Ascending aorta (tissue), 2 donors: ENCODE results near the gene DEGS1. TPM values are rescaled to one million over a fixed set of nuclear protein-coding genes. Genes with fewer than 3 reads are reported as not detected.

ENCODE experiments used
- DNase-seq, 2 donors: peaks; one replicate each; pipeline ENCODE4 v3.0.0-alpha.2; 2019; ENCODE audit warnings: low spot score in 2 of 2
- H3K27ac ChIP-seq, 2 donors: fragments of 200-600 bp; sonication (generic); one replicate each; pipeline ENCODE4 v1.5.1; 2016 to 2017; ENCODE audit warnings: mild to moderate bottlenecking in 1 of 2
- H3K27me3 ChIP-seq: fragments of 200-600 bp; sonication (generic); one replicate; pipeline ENCODE4 v1.5.1; 2017
- H3K36me3 ChIP-seq, 2 donors: fragments of 200-600 bp; sonication (generic); one replicate each; pipeline ENCODE4 v1.5.1; 2016
- H3K4me1 ChIP-seq, 2 donors: fragments of 200-600 bp; sonication (generic); one replicate each; pipeline ENCODE4 v1.5.1; 2016 to 2017; ENCODE audit warnings: mild to moderate bottlenecking in 1 of 2
- H3K4me3 ChIP-seq, 2 donors: fragments of 200-600 bp; sonication (generic); one replicate each; pipeline ENCODE4 v1.5.1; 2016 to 2017; ENCODE audit warnings: mild to moderate bottlenecking in 1 of 2
- H3K9me3 ChIP-seq, 2 donors: fragments of 200-600 bp; sonication (generic); one replicate each; pipeline ENCODE4 v1.5.1; 2016
- intact Hi-C: fragments of 100-400 bp; cut with DNase I; formaldehyde crosslinking; loops from one replicate; pipeline ENCODE4 v1.15.1; 2023
- total RNA-seq: library from RNA; depleted of rRNA; stranded (reverse); fragments of >200 nt; gene quantifications from one replicate; pipeline ENCODE4 v1.1.0, GENCODE V29; 2016
- TF ChIP-seq, protein P1 (sequence below), 3 experiments: fragments of 200-600 bp in 2 of 3; fragments of 450-650 bp in 1 of 3; sonication (generic) in 2 of 3; IDR thresholded peaks; one replicate each; pipeline ENCODE4 v1.5.1; 2016 to 2019; ENCODE audit warnings: antibody characterized with exemption in 3 of 3, mild to moderate bottlenecking in 1 of 3, moderate library complexity in 1 of 3

DEGS1 gene
- total RNA-seq, 1 donor from 2014 or later = 68.1 TPM

DNA sequence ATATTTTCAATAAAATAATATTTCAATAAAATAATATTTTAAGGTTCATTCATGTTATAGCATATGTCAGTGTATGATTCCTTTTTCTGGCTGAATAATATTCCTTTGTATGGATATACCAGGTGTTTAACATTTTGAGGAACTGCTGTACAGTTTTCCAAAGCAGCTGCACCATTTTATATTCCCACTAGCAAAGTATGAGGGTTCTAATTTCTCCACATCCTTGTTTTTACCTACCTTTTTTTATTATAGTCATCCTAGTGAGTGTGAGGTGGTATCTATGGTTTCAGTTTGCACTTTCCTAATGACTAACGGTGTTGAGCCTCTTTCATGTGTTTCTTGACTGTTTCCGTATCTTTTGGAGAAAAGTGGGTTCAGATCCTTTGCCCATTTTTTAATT lies 5.2 kb downstream of the DEGS1 start:
- TF ChIP-seq, protein P1, sequence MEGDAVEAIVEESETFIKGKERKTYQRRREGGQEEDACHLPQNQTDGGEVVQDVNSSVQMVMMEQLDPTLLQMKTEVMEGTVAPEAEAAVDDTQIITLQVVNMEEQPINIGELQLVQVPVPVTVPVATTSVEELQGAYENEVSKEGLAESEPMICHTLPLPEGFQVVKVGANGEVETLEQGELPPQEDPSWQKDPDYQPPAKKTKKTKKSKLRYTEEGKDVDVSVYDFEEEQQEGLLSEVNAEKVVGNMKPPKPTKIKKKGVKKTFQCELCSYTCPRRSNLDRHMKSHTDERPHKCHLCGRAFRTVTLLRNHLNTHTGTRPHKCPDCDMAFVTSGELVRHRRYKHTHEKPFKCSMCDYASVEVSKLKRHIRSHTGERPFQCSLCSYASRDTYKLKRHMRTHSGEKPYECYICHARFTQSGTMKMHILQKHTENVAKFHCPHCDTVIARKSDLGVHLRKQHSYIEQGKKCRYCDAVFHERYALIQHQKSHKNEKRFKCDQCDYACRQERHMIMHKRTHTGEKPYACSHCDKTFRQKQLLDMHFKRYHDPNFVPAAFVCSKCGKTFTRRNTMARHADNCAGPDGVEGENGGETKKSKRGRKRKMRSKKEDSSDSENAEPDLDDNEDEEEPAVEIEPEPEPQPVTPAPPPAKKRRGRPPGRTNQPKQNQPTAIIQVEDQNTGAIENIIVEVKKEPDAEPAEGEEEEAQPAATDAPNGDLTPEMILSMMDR (IDR thresholded peaks at IDR 0.05) = no peak
- H3K9me3 ChIP-seq = no peaks in the 10 kb centered on the region
- intact Hi-C loops = loop anchor here (10.0 kb wide), 2 partner anchors 247 to 473 kb away; partner anchors contain the start of genes CAPN2 and WDR26
- H3K4me1 ChIP-seq = peaks cover 4 to 21% of the 10 kb centered on the region in 2 donors
- no peak overlapping the region for H3K4me3 ChIP-seq
- no peak overlapping the region for H3K27ac ChIP-seq
- DNase-seq = no peak
- peaks cover 20 to 29% of the 10 kb centered on the region in 2 donors for H3K36me3 ChIP-seq
- H3K27me3 ChIP-seq = no peaks in the 10 kb centered on the region

DNA sequence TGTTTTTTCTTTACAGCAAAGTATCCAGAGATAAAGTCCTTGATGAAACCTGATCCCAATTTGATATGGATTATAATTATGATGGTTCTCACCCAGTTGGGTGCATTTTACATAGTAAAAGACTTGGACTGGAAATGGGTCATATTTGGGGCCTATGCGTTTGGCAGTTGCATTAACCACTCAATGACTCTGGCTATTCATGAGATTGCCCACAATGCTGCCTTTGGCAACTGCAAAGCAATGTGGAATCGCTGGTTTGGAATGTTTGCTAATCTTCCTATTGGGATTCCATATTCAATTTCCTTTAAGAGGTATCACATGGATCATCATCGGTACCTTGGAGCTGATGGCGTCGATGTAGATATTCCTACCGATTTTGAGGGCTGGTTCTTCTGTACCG lies 6.5 kb downstream of the DEGS1 start:
- no peaks in the 10 kb centered on the region for H3K27me3 ChIP-seq
- peaks cover 25 to 41% of the 10 kb centered on the region in 2 donors for H3K36me3 ChIP-seq
- no peak overlapping the region for H3K27ac ChIP-seq
- TF ChIP-seq, protein P1 (IDR thresholded peaks at IDR 0.05) = no peak
- no peak for DNase-seq
- intact Hi-C loops = loop anchor here (10.0 kb wide), 2 partner anchors 245 to 475 kb away; partner anchors contain the start of genes CAPN2 and WDR26
- no peak overlapping the region for H3K4me3 ChIP-seq
- H3K9me3 ChIP-seq = no peaks in the 10 kb centered on the region
- H3K4me1 ChIP-seq = peaks cover 4 to 17% of the 10 kb centered on the region in 2 donors

DNA sequence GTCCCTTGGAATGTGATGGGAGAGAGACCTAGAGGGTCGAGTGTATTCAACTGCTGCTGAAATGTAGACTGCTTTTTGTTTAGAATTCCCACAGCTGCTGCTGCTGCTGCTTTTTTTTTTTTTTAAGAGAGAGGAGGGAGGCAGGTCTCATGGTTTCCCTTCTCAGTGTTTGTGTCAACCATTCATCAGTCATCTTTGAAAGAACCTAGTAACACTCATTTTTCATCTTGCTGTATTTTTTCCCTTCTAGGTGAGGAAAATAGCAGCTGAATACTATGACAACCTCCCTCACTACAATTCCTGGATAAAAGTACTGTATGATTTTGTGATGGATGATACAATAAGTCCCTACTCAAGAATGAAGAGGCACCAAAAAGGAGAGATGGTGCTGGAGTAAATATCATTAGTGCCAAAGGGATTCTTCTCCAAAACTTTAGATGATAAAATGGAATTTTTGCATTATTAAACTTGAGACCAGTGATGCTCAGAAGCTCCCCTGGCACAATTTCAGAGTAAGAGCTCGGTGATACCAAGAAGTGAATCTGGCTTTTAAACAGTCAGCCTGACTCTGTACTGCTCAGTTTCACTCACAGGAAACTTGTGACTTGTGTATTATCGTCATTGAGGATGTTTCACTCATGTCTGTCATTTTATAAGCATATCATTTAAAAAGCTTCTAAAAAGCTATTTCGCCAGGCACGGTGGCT lies 9.2 kb downstream of the DEGS1 start:
- Histone ChIP-seq H3K9me3 (no peaks in the 10 kb centered on the region), H3K36me3 (peaks cover 28 to 52% of the 10 kb centered on the region in 2 donors), H3K27me3 (no peaks in the 10 kb centered on the region), H3K4me3 (no peak overlapping the region), H3K27ac (no peak overlapping the region), H3K4me1 (no peaks in the 10 kb centered on the region)
- DNase-seq = no peak
- intact Hi-C loops = no loop called here
- TF ChIP-seq, protein P1 (IDR thresholded peaks at IDR 0.05) = no peak

DNA sequence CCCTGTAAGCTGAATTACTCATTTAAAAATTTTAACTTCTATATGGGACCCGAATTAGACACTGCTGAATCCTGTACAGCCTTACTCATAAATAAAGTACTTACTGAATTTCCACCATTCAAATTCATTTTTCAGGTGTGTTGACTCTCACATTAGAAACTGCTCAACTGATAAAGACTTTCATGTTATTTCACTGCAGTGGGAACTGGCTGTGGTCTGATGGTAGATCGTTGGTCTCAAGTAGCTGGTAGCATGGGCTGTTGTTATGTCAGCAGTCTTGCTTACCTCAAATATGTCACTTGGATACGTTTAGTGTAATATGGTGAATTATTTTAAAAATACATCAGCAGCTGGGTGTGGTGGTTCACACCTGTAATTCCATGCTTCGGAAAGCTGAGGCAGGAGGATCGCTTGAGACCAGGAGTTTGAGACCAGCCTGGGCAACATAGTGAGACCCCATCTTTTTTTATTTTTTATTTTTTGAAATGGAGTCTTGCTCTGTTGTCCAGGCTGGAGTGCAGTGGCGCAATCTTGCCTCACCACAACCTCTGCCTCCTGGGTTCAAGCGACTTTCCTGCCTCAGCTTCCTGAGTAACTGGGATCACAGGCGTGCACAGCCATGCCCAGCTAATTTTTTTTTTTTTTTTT lies 10.4 kb downstream of the DEGS1 start:
- Histone ChIP-seq H3K27ac (no peak overlapping the region), H3K4me1 (no peaks in the 10 kb centered on the region), H3K4me3 (no peak overlapping the region), H3K9me3 (no peaks in the 10 kb centered on the region), H3K36me3 (peaks cover 28 to 52% of the 10 kb centered on the region in 2 donors), H3K27me3 (no peaks in the 10 kb centered on the region)
- intact Hi-C loops = no loop called here
- DNase-seq = no peak
- TF ChIP-seq, protein P1 (IDR thresholded peaks at IDR 0.05) = no peak

DNA sequence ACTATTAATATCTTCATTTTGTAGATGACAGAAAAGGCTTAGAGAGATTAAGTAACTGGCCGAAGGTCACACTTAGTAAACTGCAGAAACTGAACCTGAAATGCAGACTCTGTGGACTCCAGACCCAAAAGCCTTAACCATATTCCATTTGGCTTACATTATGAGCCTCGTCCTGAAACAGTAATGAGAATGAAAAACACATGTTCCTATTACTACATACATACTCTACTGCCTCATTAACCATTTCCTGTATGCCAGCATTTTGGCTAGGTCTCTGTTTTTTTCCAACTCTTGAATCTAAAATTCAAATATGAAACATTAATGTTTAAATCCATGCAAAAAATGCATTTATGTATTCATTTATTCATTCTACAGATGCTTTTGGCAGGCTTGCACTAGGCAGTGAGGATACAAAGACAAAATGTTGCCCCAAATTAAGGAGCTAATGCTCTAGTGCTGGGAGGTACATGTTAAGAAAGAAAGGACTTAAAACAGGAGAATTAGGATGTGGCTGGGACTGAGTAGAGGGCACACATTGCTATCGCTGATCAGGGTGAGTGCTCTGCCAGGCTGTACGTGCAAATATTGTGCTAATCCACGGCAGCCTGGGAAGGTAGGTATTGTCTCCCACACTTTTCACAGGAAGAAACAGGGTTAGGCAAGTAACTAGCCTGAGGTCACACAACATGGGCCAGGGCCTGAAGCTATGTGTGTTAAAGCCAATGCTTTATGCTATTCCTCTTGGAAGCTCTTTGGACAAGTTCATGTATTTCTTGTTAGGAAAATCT lies 14.0 kb downstream of the DEGS1 start:
- Histone ChIP-seq H3K27ac (no peak overlapping the region), H3K4me3 (no peak overlapping the region), H3K9me3 (no peaks in the 10 kb centered on the region), H3K36me3 (peaks cover 19 to 34% of the 10 kb centered on the region in 2 donors), H3K27me3 (no peaks in the 10 kb centered on the region), H3K4me1 (no peaks in the 10 kb centered on the region)
- intact Hi-C loops = no loop called here
- no peak for DNase-seq
- TF ChIP-seq, protein P1 (IDR thresholded peaks at IDR 0.05) = no peak
